ENCODE results near the gene CHRND. TPM values are rescaled to one million over a fixed set of nuclear protein-coding genes. Genes with fewer than 3 reads are reported as not detected.

The CHRND gene
- total and polyA plus RNA-seq, 2 of the 4 experiments (the other 2 are of a cell fraction): not detected

DNA sequence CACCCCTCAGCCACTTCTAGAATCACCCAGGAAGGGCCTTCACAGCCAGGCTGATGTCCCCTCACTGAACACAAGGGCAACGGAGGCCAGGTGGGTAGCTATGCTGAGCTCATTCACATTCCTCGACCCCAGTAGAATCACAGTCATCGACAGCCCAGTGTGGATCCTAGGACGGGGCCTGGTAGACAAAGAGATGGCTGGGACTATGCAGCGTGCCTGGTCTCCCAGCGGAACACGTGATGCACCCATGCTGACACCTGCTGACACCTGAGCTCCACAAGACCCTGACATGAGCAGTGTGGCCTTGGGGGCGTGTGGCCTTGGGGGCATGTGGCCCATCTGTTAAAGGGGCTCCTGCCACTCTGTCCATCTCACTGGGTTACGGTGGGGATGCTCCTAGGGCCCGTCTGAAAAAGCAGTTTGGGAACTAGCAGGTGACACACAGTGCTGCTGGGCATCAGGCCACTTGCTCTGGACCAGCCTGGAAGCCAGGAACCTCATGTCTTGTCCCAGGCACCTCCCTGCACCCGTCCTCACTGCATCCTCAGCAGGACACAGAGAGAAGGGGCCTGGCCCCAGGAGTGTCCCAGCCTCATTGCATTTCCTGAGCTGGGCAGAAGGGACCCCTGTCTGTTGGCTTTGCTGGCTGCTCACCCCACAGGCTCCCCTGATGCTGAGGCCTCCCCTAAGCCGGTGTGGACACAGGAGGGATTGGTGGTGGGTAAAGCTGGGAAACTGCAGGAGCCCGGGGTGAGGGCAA lies 48.0 kb upstream of the CHRND start:
- Histone ChIP-seq H2BK120ac (ENCODE audit: low read depth, low read length) (no peak overlapping the region), H4K5ac (ENCODE audit: low read depth, low read length) (no peak overlapping the region), H3K18ac (ENCODE audit: low read depth, low read length) (no peak overlapping the region), H2AK5ac (ENCODE audit: low read depth, low read length) (no peak overlapping the region), H4K91ac (ENCODE audit: insufficient read depth, low read depth, low read length) (no peak overlapping the region), H3K23ac (ENCODE audit: low read depth, low read length) (no peak overlapping the region), H3K27ac (ENCODE audit: insufficient read depth, low read length) (no peak overlapping the region), H3K4ac (ENCODE audit: low read depth, low read length) (no peak overlapping the region), H3K56ac (ENCODE audit: extremely low read depth, insufficient read depth, low read length) (no peak overlapping the region), H2BK20ac (ENCODE audit: low read depth, low read length) (no peak overlapping the region), H3K36me3 (ENCODE audit: control insufficient read depth, insufficient read depth, low read length) (no peaks in the 10 kb centered on the region), H3K79me1 (ENCODE audit: low read depth in 1 of 2, low read length in 2 of 2) (no peaks in the 10 kb centered on the region), H3K4me3 (ENCODE audit: insufficient read depth, low read depth, low read length) (no peak overlapping the region), H2BK15ac (ENCODE audit: low read depth, low read length) (no peak overlapping the region), H3K4me2 (ENCODE audit: low read depth, low read length) (no peak overlapping the region), H4K8ac (ENCODE audit: low read depth in 2 of 2, low read length in 2 of 2) (no peak overlapping the region), H3K4me1 (ENCODE audit: control insufficient read depth, insufficient read depth, low read length) (no peaks in the 10 kb centered on the region), H3K14ac (replicated peaks; ENCODE audit: low read depth, low read length) (no peak overlapping the region), H2AFZ (replicated peaks; ENCODE audit: low read length, poor library complexity) (peak overlapping the region; percentile 33), H2AK9ac (replicated peaks; ENCODE audit: low read depth, low read length, poor library complexity) (no peak overlapping the region), H3K9ac (ENCODE audit: low read depth, low read length) (no peak overlapping the region), H3K9me1 (ENCODE audit: insufficient read depth, low read length) (no peaks in the 10 kb centered on the region), H3K9me3 (ENCODE audit: control insufficient read depth, insufficient read depth, low read length) (no peaks in the 10 kb centered on the region), H3K27me3 (ENCODE audit: control insufficient read depth, insufficient read depth, low read length) (peaks cover 51% of the 10 kb centered on the region), H4K20me1 (ENCODE audit: insufficient read depth, low read length) (no peaks in the 10 kb centered on the region), H2BK5ac (ENCODE audit: low read depth, low read length, poor library complexity, severe bottlenecking) (no peak overlapping the region)
- BruUV-seq (replicated peaks): no TSS peak
- TF ChIP-seq NFE2L2 (IDR thresholded peaks at IDR 0.05; ENCODE audit: low read depth, low read length): no peak
- TF ChIP-seq MAZ (IDR thresholded peaks at IDR 0.05; ENCODE audit: borderline replicate concordance, low read depth, low read length): no peak
- TF ChIP-seq, protein P1, sequence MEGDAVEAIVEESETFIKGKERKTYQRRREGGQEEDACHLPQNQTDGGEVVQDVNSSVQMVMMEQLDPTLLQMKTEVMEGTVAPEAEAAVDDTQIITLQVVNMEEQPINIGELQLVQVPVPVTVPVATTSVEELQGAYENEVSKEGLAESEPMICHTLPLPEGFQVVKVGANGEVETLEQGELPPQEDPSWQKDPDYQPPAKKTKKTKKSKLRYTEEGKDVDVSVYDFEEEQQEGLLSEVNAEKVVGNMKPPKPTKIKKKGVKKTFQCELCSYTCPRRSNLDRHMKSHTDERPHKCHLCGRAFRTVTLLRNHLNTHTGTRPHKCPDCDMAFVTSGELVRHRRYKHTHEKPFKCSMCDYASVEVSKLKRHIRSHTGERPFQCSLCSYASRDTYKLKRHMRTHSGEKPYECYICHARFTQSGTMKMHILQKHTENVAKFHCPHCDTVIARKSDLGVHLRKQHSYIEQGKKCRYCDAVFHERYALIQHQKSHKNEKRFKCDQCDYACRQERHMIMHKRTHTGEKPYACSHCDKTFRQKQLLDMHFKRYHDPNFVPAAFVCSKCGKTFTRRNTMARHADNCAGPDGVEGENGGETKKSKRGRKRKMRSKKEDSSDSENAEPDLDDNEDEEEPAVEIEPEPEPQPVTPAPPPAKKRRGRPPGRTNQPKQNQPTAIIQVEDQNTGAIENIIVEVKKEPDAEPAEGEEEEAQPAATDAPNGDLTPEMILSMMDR (conservative IDR thresholded peaks at IDR 0.05; ENCODE audit: low read depth, low read length): no peak
- TF ChIP-seq RCOR1 (IDR thresholded peaks at IDR 0.05; ENCODE audit: insufficient replicate concordance, low read length): no peak
- TF ChIP-seq, protein P2, sequence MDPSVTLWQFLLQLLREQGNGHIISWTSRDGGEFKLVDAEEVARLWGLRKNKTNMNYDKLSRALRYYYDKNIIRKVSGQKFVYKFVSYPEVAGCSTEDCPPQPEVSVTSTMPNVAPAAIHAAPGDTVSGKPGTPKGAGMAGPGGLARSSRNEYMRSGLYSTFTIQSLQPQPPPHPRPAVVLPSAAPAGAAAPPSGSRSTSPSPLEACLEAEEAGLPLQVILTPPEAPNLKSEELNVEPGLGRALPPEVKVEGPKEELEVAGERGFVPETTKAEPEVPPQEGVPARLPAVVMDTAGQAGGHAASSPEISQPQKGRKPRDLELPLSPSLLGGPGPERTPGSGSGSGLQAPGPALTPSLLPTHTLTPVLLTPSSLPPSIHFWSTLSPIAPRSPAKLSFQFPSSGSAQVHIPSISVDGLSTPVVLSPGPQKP (IDR thresholded peaks at IDR 0.05; ENCODE audit: borderline replicate concordance, low read depth, low read length): no peak
- no peak for TF ChIP-seq RAD21 (IDR thresholded peaks at IDR 0.05; ENCODE audit: low read length)
- TF ChIP-seq CHD1 (IDR thresholded peaks at IDR 0.05; ENCODE audit: low read depth, low read length): no peak
- TF ChIP-seq, protein P3, sequence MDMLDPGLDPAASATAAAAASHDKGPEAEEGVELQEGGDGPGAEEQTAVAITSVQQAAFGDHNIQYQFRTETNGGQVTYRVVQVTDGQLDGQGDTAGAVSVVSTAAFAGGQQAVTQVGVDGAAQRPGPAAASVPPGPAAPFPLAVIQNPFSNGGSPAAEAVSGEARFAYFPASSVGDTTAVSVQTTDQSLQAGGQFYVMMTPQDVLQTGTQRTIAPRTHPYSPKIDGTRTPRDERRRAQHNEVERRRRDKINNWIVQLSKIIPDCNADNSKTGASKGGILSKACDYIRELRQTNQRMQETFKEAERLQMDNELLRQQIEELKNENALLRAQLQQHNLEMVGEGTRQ (IDR thresholded peaks at IDR 0.05; ENCODE audit: low read depth, low read length): no peak
- no peak for TF ChIP-seq MXI1 (IDR thresholded peaks at IDR 0.05; ENCODE audit: borderline replicate concordance, low read depth, low read length)
- no peak for TF ChIP-seq FOS (IDR thresholded peaks at IDR 0.05; ENCODE audit: low read depth, low read length)
- no peak for TF ChIP-seq MAFK (IDR thresholded peaks at IDR 0.05; ENCODE audit: low read depth, low read length)
- no peak for TF ChIP-seq POLR2A (IDR thresholded peaks at IDR 0.05; ENCODE audit: low read depth, low read length)
- no peak for TF ChIP-seq CEBPB (IDR thresholded peaks at IDR 0.05; ENCODE audit: low read depth, low read length)
- TF ChIP-seq SMC3 (IDR thresholded peaks at IDR 0.05; ENCODE audit: low read depth, low read length): no peak
- TF ChIP-seq RFX5 (IDR thresholded peaks at IDR 0.05; ENCODE audit: low read depth, low read length): no peak
- TF ChIP-seq BHLHE40 (IDR thresholded peaks at IDR 0.05; ENCODE audit: low read depth, low read length): no peak
- CTCF ChIA-PET: no interaction called here
- in situ Hi-C loops (cut with MboI; ENCODE audit: low sequenced_read_pairs): no loop called here
- dilution Hi-C loops (cut with HindIII; ENCODE audit: low sequenced_read_pairs, unreplicated experiment): no loop called here
- POLR2A ChIA-PET (ENCODE audit: unreplicated experiment): no interaction called here
- no peak for ATAC-seq (ENCODE audit: low read depth)
- intact Hi-C loops (cut with micrococcal nuclease): no loop called here
- 64% methylated on average over 5 of the region's 13 CpGs; no CpG with 5 or more reads in 1 of the 2 experiments for WGBS, 2 experiments (ENCODE audit: extremely low coverage in 2 of 2, insufficient read length in 1 of 2)
- no peak for DNase-seq
